ENCODE measurements around the gene PACSIN2.

PACSIN2 gene

GRCh38 chr22:42932197-42932519, 82.8 kb downstream of the PACSIN2 start:
- H3K9me3 ChIP-seq = no peaks in the 10 kb centered on the region
- peak overlapping the region; percentile 93 for H3K27ac ChIP-seq
- peak overlapping the region; percentile 45 to 51 for H3K4me3 ChIP-seq (ENCODE audit: low read depth in 1 of 2, low read length in 1 of 2)
- no peak for TF ChIP-seq CTCF (IDR thresholded peaks at IDR 0.05)
- no peaks in the 10 kb centered on the region for H3K36me3 ChIP-seq
- no peaks in the 10 kb centered on the region for H3K27me3 ChIP-seq
- peaks cover 90 to 91% of the 10 kb centered on the region in 2 experiments for H3K4me1 ChIP-seq (ENCODE audit: control insufficient read depth in 1 of 2, insufficient read depth in 1 of 2, low read depth in 1 of 2, low read length in 1 of 2)

GRCh38 chr22:42931421-42932196, 83.3 kb downstream of the PACSIN2 start:
- peaks cover 85 to 86% of the 10 kb centered on the region in 2 experiments for H3K4me1 ChIP-seq (ENCODE audit: control insufficient read depth in 1 of 2, insufficient read depth in 1 of 2, low read depth in 1 of 2, low read length in 1 of 2)
- H3K4me3 ChIP-seq (ENCODE audit: low read depth in 1 of 2, low read length in 1 of 2) = peak overlapping the region; percentile 45 to 51
- H3K36me3 ChIP-seq = no peaks in the 10 kb centered on the region
- H3K9me3 ChIP-seq = no peaks in the 10 kb centered on the region
- peak overlapping the region; percentile 93 for H3K27ac ChIP-seq
- H3K27me3 ChIP-seq = no peaks in the 10 kb centered on the region
- no peak for TF ChIP-seq CTCF (IDR thresholded peaks at IDR 0.05)

GRCh38 chr22:42930810-42931420, 84.0 kb downstream of the PACSIN2 start:
- H3K4me3 ChIP-seq (ENCODE audit: low read depth in 1 of 2, low read length in 1 of 2) = peak overlapping the region; percentile 45 to 51
- no peaks in the 10 kb centered on the region for H3K36me3 ChIP-seq
- no peak for TF ChIP-seq CTCF (IDR thresholded peaks at IDR 0.05)
- peaks cover 85 to 86% of the 10 kb centered on the region in 2 experiments for H3K4me1 ChIP-seq (ENCODE audit: control insufficient read depth in 1 of 2, insufficient read depth in 1 of 2, low read depth in 1 of 2, low read length in 1 of 2)
- no peaks in the 10 kb centered on the region for H3K9me3 ChIP-seq
- H3K27me3 ChIP-seq = no peaks in the 10 kb centered on the region
- H3K27ac ChIP-seq = peak overlapping the region; percentile 93

GRCh38 chr22:42929838-42930155, 85.2 kb downstream of the PACSIN2 start:
- Histone ChIP-seq H3K4me3 (ENCODE audit: low read depth in 1 of 2, low read length in 1 of 2) (peak overlapping the region in 1 of 2 experiments; percentile 45), H3K9me3 (no peaks in the 10 kb centered on the region), H3K27ac (peak overlapping the region; percentile 93), H3K4me1 (ENCODE audit: control insufficient read depth in 1 of 2, insufficient read depth in 1 of 2, low read depth in 1 of 2, low read length in 1 of 2) (peaks cover 83 to 86% of the 10 kb centered on the region in 2 experiments), H3K36me3 (no peaks in the 10 kb centered on the region), H3K27me3 (no peaks in the 10 kb centered on the region)
- no peak for TF ChIP-seq CTCF (IDR thresholded peaks at IDR 0.05)

- H3K36me3 ChIP-seq = no peaks in the 10 kb centered on the region
- H3K9me3 ChIP-seq = no peaks in the 10 kb centered on the region
- no peak overlapping the region for H3K4me3 ChIP-seq (ENCODE audit: low read depth in 1 of 2, low read length in 1 of 2)
- H3K27me3 ChIP-seq = no peaks in the 10 kb centered on the region
- H3K27ac ChIP-seq = peak overlapping the region; percentile 93
- no peak for TF ChIP-seq CTCF (IDR thresholded peaks at IDR 0.05)
- H3K4me1 ChIP-seq (ENCODE audit: control insufficient read depth in 1 of 2, insufficient read depth in 1 of 2, low read depth in 1 of 2, low read length in 1 of 2) = peaks cover 79 to 86% of the 10 kb centered on the region in 2 experiments
Measured at GRCh38 chr22:42928969-42929837, 85.7 kb downstream of the PACSIN2 start.
